Measurements from ENCODE around the gene PLCL1.

The PLCL1 gene

GRCh38 chr2:198168651-198169050 lies 364.3 kb downstream of the PLCL1 start:
- DNase-seq (ENCODE audit: extremely low spot score): no peak
- ChIA-PET CTCF (no interaction called here), POLR2A (no interaction called here)
- TF ChIP-seq L3MBTL2 (conservative IDR thresholded peaks at IDR 0.05): no peak
- TF ChIP-seq TARDBP (IDR thresholded peaks at IDR 0.05): no peak
- no peak for TF ChIP-seq SP1 (IDR thresholded peaks at IDR 0.05)
- no peak for TF ChIP-seq FOXM1 (IDR thresholded peaks at IDR 0.05; ENCODE audit: borderline replicate concordance)
- TF ChIP-seq ELF4 (IDR thresholded peaks at IDR 0.05): no peak
- TF ChIP-seq HDGF (IDR thresholded peaks at IDR 0.05; ENCODE audit: borderline replicate concordance): no peak
- TF ChIP-seq FOXA1 (IDR thresholded peaks at IDR 0.05): no peak
- no peak for TF ChIP-seq CTBP1 (IDR thresholded peaks at IDR 0.05; ENCODE audit: borderline replicate concordance)

GRCh38 chr2:198173242-198173641 lies 368.8 kb downstream of the PLCL1 start:
- TF ChIP-seq BHLHE40 (IDR thresholded peaks at IDR 0.05; ENCODE audit: borderline replicate concordance) (no peak), ZNF384 (IDR thresholded peaks at IDR 0.05) (no peak), FOXA1 (IDR thresholded peaks at IDR 0.05) (no peak), NFRKB (IDR thresholded peaks at IDR 0.05) (no peak), SUZ12 (IDR thresholded peaks at IDR 0.05) (no peak), SP1 (IDR thresholded peaks at IDR 0.05) (no peak), LEF1 (IDR thresholded peaks at IDR 0.05; ENCODE audit: borderline replicate concordance) (no peak), ARNT (IDR thresholded peaks at IDR 0.05) (no peak), ELF4 (IDR thresholded peaks at IDR 0.05) (no peak), TARDBP (IDR thresholded peaks at IDR 0.05) (no peak), FOXK2 (IDR thresholded peaks at IDR 0.05) (no peak), L3MBTL2 (conservative IDR thresholded peaks at IDR 0.05) (no peak), PKNOX1 (IDR thresholded peaks at IDR 0.05) (no peak), CTBP1 (IDR thresholded peaks at IDR 0.05; ENCODE audit: borderline replicate concordance) (no peak), FOXM1 (IDR thresholded peaks at IDR 0.05; ENCODE audit: borderline replicate concordance) (no peak), HDGF (IDR thresholded peaks at IDR 0.05; ENCODE audit: borderline replicate concordance) (no peak)
- no peak for DNase-seq (ENCODE audit: extremely low spot score)
- ChIA-PET POLR2A (no interaction called here), CTCF (no interaction called here)

GRCh38 chr2:198173864-198174263 lies 369.5 kb downstream of the PLCL1 start:
- CTCF ChIA-PET: interaction anchor here (0.6 kb wide), 1 partner anchor 935 kb away, joined by 4 read pairs; no protein-coding TSS in a partner anchor

GRCh38 chr2:198175271-198175670 lies 370.9 kb downstream of the PLCL1 start:
- POLR2A ChIA-PET: no interaction called here
- CTCF ChIA-PET: no interaction called here
- TF ChIP-seq ELF4 (IDR thresholded peaks at IDR 0.05) (no peak), ZNF384 (IDR thresholded peaks at IDR 0.05) (no peak), BHLHE40 (IDR thresholded peaks at IDR 0.05; ENCODE audit: borderline replicate concordance) (no peak), PKNOX1 (IDR thresholded peaks at IDR 0.05) (no peak), FOXM1 (IDR thresholded peaks at IDR 0.05; ENCODE audit: borderline replicate concordance) (no peak), CTBP1 (IDR thresholded peaks at IDR 0.05; ENCODE audit: borderline replicate concordance) (no peak), LEF1 (IDR thresholded peaks at IDR 0.05; ENCODE audit: borderline replicate concordance) (no peak), ARNT (IDR thresholded peaks at IDR 0.05) (no peak), SUZ12 (IDR thresholded peaks at IDR 0.05) (no peak), HDGF (IDR thresholded peaks at IDR 0.05; ENCODE audit: borderline replicate concordance) (no peak), FOXA1 (IDR thresholded peaks at IDR 0.05) (no peak), L3MBTL2 (conservative IDR thresholded peaks at IDR 0.05) (no peak), FOXK2 (IDR thresholded peaks at IDR 0.05) (no peak), TARDBP (IDR thresholded peaks at IDR 0.05) (no peak), NFRKB (IDR thresholded peaks at IDR 0.05) (no peak), SP1 (IDR thresholded peaks at IDR 0.05) (no peak)

More at GRCh38 chr2:198173864-198174263, 369.5 kb downstream of the PLCL1 start:
- TF ChIP-seq CTBP1 (IDR thresholded peaks at IDR 0.05; ENCODE audit: borderline replicate concordance) (no peak), LEF1 (IDR thresholded peaks at IDR 0.05; ENCODE audit: borderline replicate concordance) (no peak), SP1 (IDR thresholded peaks at IDR 0.05) (no peak), ELF4 (IDR thresholded peaks at IDR 0.05) (no peak), ARNT (IDR thresholded peaks at IDR 0.05) (no peak)
- POLR2A ChIA-PET: no interaction called here
- DNase-seq (ENCODE audit: extremely low spot score): no peak

GRCh38 chr2:198177040-198177439 lies 372.6 kb downstream of the PLCL1 start:
- CTCF ChIA-PET: no interaction called here
- no peak for TF ChIP-seq FOXA1 (IDR thresholded peaks at IDR 0.05)
- no peak for TF ChIP-seq ELF4 (IDR thresholded peaks at IDR 0.05)
- no peak for TF ChIP-seq ZNF384 (IDR thresholded peaks at IDR 0.05)
- TF ChIP-seq HDGF (IDR thresholded peaks at IDR 0.05; ENCODE audit: borderline replicate concordance): no peak
- no peak for TF ChIP-seq FOXM1 (IDR thresholded peaks at IDR 0.05; ENCODE audit: borderline replicate concordance)
- no peak for TF ChIP-seq BHLHE40 (IDR thresholded peaks at IDR 0.05; ENCODE audit: borderline replicate concordance)
- no peak for TF ChIP-seq L3MBTL2 (conservative IDR thresholded peaks at IDR 0.05)
- TF ChIP-seq FOXK2 (IDR thresholded peaks at IDR 0.05): no peak
- TF ChIP-seq SUZ12 (IDR thresholded peaks at IDR 0.05): no peak
- TF ChIP-seq TARDBP (IDR thresholded peaks at IDR 0.05): no peak
- no peak for TF ChIP-seq CTBP1 (IDR thresholded peaks at IDR 0.05; ENCODE audit: borderline replicate concordance)
- no peak for TF ChIP-seq ARNT (IDR thresholded peaks at IDR 0.05)
- DNase-seq (ENCODE audit: extremely low spot score): no peak
- POLR2A ChIA-PET: no interaction called here

More at GRCh38 chr2:198175271-198175670, 370.9 kb downstream of the PLCL1 start:
- DNase-seq (ENCODE audit: extremely low spot score): no peak

GRCh38 chr2:198178766-198179165 lies 374.4 kb downstream of the PLCL1 start:
- no peak for TF ChIP-seq CTBP1 (IDR thresholded peaks at IDR 0.05; ENCODE audit: borderline replicate concordance)
- no peak for TF ChIP-seq L3MBTL2 (conservative IDR thresholded peaks at IDR 0.05)
- TF ChIP-seq NFRKB (IDR thresholded peaks at IDR 0.05): no peak
- TF ChIP-seq FOXM1 (IDR thresholded peaks at IDR 0.05; ENCODE audit: borderline replicate concordance): no peak
- no peak for TF ChIP-seq BHLHE40 (IDR thresholded peaks at IDR 0.05; ENCODE audit: borderline replicate concordance)
- no peak for TF ChIP-seq PKNOX1 (IDR thresholded peaks at IDR 0.05)
- TF ChIP-seq ZNF384 (IDR thresholded peaks at IDR 0.05): no peak
- TF ChIP-seq FOXK2 (IDR thresholded peaks at IDR 0.05): no peak
- TF ChIP-seq ELF4 (IDR thresholded peaks at IDR 0.05): no peak
- TF ChIP-seq ARNT (IDR thresholded peaks at IDR 0.05): no peak

More at GRCh38 chr2:198178766-198179165, 374.4 kb downstream of the PLCL1 start:
- no peak for DNase-seq (ENCODE audit: extremely low spot score)
- ChIA-PET CTCF (no interaction called here), POLR2A (no interaction called here)
